A549 (cell line): ENCODE data around the gene C1QTNF1. TPM values are rescaled to one million over a fixed set of nuclear protein-coding genes. Genes with fewer than 3 reads are reported as not detected.

Experiments used
- ATAC-seq, 2 experiments: fragments of 200-7000 bp in 1 of 2; fragments of >200 bp in 1 of 2; cut with Nextera tagmentation in 1 of 2; cut with Tn5 transposase in 1 of 2; 3 replicates each; pipeline versions ENCODE4 v1.8.0 to v1.9.1; 2018 to 2020; ENCODE audit warnings: mild to moderate bottlenecking in 1 of 2, moderate library complexity in 1 of 2
- CTCF ChIA-PET: fragments of 300-600 bp; sonication (Branson Sonifier 250); formaldehyde crosslinking; extraction: SDS; loops from one replicate; lab custom pipeline; 2021; ENCODE audit warnings: antibody characterized with exemption, inconsistent platforms; lab: Yijun Ruan, JAX
- POLR2A ChIA-PET: fragments of 350-600 bp; formaldehyde crosslinking; extraction: SDS; loops from one replicate; lab custom pipeline; 2021; ENCODE audit warnings: antibody characterized with exemption, inconsistent platforms; lab: Yijun Ruan, JAX
- DNase-seq, 2 experiments: peaks; one replicate each; pipeline versions ENCODE4 v3.0.0 to v3.0.0-alpha.2; 2011 to 2016; ENCODE audit warnings: low read depth in 1 of 2, low spot score in 1 of 2
- FAIRE-seq: peaks from 2 replicates; lab custom pipeline; 2011; peaks lifted over from hg19 to GRCh38; lab: Jason Lieb, UNC
- H3K27ac ChIP-seq, 2 experiments: fragments of >200 bp; sonication (Bioruptor Twin); formaldehyde crosslinking; 3 replicates each; pipeline ENCODE4 v1.5.1; 2016 to 2017
- H3K4me1 ChIP-seq: fragments of >200 bp; sonication (Bioruptor Twin); formaldehyde crosslinking; 3 replicates; pipeline ENCODE4 v1.6.1; 2016
- H3K4me2 ChIP-seq: fragments of >200 bp; sonication (Bioruptor Twin); formaldehyde crosslinking; 3 replicates; pipeline ENCODE4 v1.6.1; 2016
- H3K4me3 ChIP-seq: fragments of >200 bp; sonication (Bioruptor Twin); formaldehyde crosslinking; 3 replicates; pipeline ENCODE4 v1.5.1; 2016
- H3K9me3 ChIP-seq: fragments of >200 bp; sonication (Bioruptor Twin); formaldehyde crosslinking; 3 replicates; pipeline ENCODE4 v1.6.1; 2016
- CBX2 ChIP-seq: fragments of 200-600 bp; sonication (generic); IDR thresholded peaks from 2 replicates; pipeline ENCODE4 v1.6.1; 2016; ENCODE audit warnings: low read depth, mild to moderate bottlenecking, borderline replicate concordance
- CBX8 ChIP-seq: fragments of 200-600 bp; sonication (generic); IDR thresholded peaks from 2 replicates; pipeline ENCODE4 v1.6.1; 2016
- EHF ChIP-seq: fragments of 250-450 bp; sonication (Bioruptor Pico); IDR thresholded peaks from 2 replicates; pipeline ENCODE4 v1.5.0; 2020; ENCODE audit warnings: mild to moderate bottlenecking
- ESRRA ChIP-seq: fragments of 150-350 bp; IDR thresholded peaks from 2 replicates; pipeline ENCODE4 v1.6.1; 2014; ENCODE audit warnings: mild to moderate bottlenecking, low read length, borderline replicate concordance
- FOSB ChIP-seq: fragments of 250-450 bp; sonication (Bioruptor Pico); IDR thresholded peaks from 2 replicates; pipeline ENCODE4 v1.5.0; 2020; ENCODE audit warnings: mild to moderate bottlenecking, moderate library complexity
- FOSL2 ChIP-seq, 2 experiments: fragments of 450-650 bp in 1 of 2; fragments of >200 bp in 1 of 2; sonication (Bioruptor Twin) in 1 of 2; formaldehyde crosslinking; IDR thresholded peaks; 2 replicates each; pipeline versions ENCODE4 v1.5.0 to v1.6.1; 2016 to 2020; ENCODE audit warnings: mild to moderate bottlenecking in 1 of 2, moderate library complexity in 1 of 2
- FOXS1 ChIP-seq: fragments of 250-450 bp; sonication (Bioruptor Pico); IDR thresholded peaks from 2 replicates; pipeline ENCODE4 v1.5.0; 2020; ENCODE audit warnings: mild to moderate bottlenecking, moderate library complexity
- HDAC2 ChIP-seq: fragments of 200-600 bp; sonication (generic); IDR thresholded peaks from 2 replicates; pipeline ENCODE4 v1.6.1; 2016
- HOXA7 ChIP-seq: fragments of 250-450 bp; sonication (Bioruptor Pico); IDR thresholded peaks from 2 replicates; pipeline ENCODE4 v1.5.0; 2020; ENCODE audit warnings: mild to moderate bottlenecking, moderate library complexity
- HOXB5 ChIP-seq: fragments of 250-450 bp; sonication (Bioruptor Pico); IDR thresholded peaks from 2 replicates; pipeline ENCODE4 v1.5.0; 2020; ENCODE audit warnings: mild to moderate bottlenecking, moderate library complexity
- JUN ChIP-seq, 2 experiments: fragments of >200 bp; sonication (Bioruptor Twin); formaldehyde crosslinking; IDR thresholded peaks; 2 replicates in 1 of 2; 3 replicates in 1 of 2; pipeline ENCODE4 v1.6.1; 2016 to 2017
- JUNB ChIP-seq: fragments of >200 bp; sonication (Bioruptor Twin); formaldehyde crosslinking; IDR thresholded peaks from 2 replicates; pipeline ENCODE4 v1.6.1; 2016
- KDM1A ChIP-seq: fragments of 200-600 bp; sonication (generic); IDR thresholded peaks from 2 replicates; pipeline ENCODE4 v1.6.1; 2016; ENCODE audit warnings: low read depth, mild to moderate bottlenecking
- MAFK ChIP-seq: fragments of 450-650 bp; IDR thresholded peaks from 2 replicates; pipeline ENCODE4 v1.6.1; 2014; ENCODE audit not compliant: partially characterized antibody
- NFE2L2 ChIP-seq: fragments of 150-350 bp; conservative IDR thresholded peaks from 2 replicates; pipeline ENCODE4 v1.6.1; 2014; ENCODE audit warnings: low read length
- PHF8 ChIP-seq: fragments of 200-600 bp; sonication (generic); IDR thresholded peaks from 2 replicates; pipeline ENCODE4 v1.6.1; 2016; ENCODE audit warnings: low read depth, mild to moderate bottlenecking, antibody characterized with exemption, moderate library complexity, borderline replicate concordance
- POLR2AphosphoS2 ChIP-seq: conservative IDR thresholded peaks from 2 replicates; pipeline ENCODE4 v1.6.1; 2012; ENCODE audit warnings: low read length, improper control_type of control experiment, inconsistent platforms
- RCOR1 ChIP-seq: fragments of 150-350 bp; IDR thresholded peaks from 2 replicates; pipeline ENCODE4 v1.6.1; 2014; ENCODE audit warnings: antibody characterized with exemption, low read length, low read depth
- SMC3 ChIP-seq: fragments of >200 bp; sonication (Bioruptor Twin); formaldehyde crosslinking; IDR thresholded peaks from 3 replicates; pipeline ENCODE4 v1.6.1; 2018; ENCODE audit warnings: inconsistent platforms
- TFCP2L1 ChIP-seq: fragments of 250-450 bp; sonication (Bioruptor Pico); IDR thresholded peaks from 2 replicates; pipeline ENCODE4 v1.5.0; 2021; ENCODE audit warnings: mild to moderate bottlenecking
- WGBS: methylation state at CpG from one replicate; pipeline ENCODE4 v1.1.6; 2017; ENCODE audit errors: missing lambda C conversion rate; 5-methylcytosine and 5-hydroxymethylcytosine counted together
- polyA plus RNA-seq, 4 experiments: library from polyadenylated mRNA; depleted of rRNA in 3 of 4; stranded (reverse); fragments of >200 nt; fragmentation: RNase III in 1 of 4; extraction: RNeasy Plus Mini Kit Qiagen cat#74134 plus additional on column Dnase treatment in 1 of 4; gene quantifications; 2 replicates in 3 of 4; 3 replicates in 1 of 4; pipeline ENCODE4 v1.2.3, GENCODE V29; 2011 to 2017
- TF ChIP-seq, protein P1 (sequence below): fragments of 200-600 bp; sonication (generic); IDR thresholded peaks from 2 replicates; pipeline ENCODE4 v1.6.1; 2016; ENCODE audit warnings: antibody characterized with exemption, mild to moderate bottlenecking, moderate library complexity
- TF ChIP-seq, protein P2 (sequence below): fragments of >200 bp; sonication (Bioruptor Twin); formaldehyde crosslinking; IDR thresholded peaks from 3 replicates; pipeline ENCODE4 v1.6.1; 2016
- TF ChIP-seq, protein P3 (sequence below): fragments of >200 bp; sonication (Bioruptor Twin); formaldehyde crosslinking; IDR thresholded peaks from 2 replicates; pipeline ENCODE4 v1.6.1; 2016

The C1QTNF1 gene
- polyA plus RNA-seq, 2 of the 4 experiments (the other 2 are of a cell fraction), result 10.2 to 26.1 TPM

DNA sequence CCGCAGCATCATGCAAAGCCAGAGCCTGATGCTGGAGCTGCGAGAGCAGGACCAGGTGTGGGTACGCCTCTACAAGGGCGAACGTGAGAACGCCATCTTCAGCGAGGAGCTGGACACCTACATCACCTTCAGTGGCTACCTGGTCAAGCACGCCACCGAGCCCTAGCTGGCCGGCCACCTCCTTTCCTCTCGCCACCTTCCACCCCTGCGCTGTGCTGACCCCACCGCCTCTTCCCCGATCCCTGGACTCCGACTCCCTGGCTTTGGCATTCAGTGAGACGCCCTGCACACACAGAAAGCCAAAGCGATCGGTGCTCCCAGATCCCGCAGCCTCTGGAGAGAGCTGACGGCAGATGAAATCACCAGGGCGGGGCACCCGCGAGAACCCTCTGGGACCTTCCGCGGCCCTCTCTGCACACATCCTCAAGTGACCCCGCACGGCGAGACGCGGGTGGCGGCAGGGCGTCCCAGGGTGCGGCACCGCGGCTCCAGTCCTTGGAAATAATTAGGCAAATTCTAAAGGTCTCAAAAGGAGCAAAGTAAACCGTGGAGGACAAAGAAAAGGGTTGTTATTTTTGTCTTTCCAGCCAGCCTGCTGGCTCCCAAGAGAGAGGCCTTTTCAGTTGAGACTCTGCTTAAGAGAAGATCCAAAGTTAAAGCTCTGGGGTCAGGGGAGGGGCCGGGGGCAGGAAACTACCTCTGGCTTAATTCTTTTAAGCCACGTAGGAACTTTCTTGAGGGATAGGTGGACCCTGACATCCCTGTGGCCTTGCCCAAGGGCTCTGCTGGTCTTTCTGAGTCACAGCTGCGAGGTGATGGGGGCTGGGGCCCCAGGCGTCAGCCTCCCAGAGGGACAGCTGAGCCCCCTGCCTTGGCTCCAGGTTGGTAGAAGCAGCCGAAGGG, 24.2 kb downstream of the C1QTNF1 start:
- H3K9me3 ChIP-seq, result 0 out of 3 replicates have a peak, but pooled peaks cover 2% of the 10 kb centered on the region
- POLR2A ChIA-PET, result interaction anchor here (1.1 kb wide), 1 partner anchor 39 kb away, joined by 3 read pairs; the partner anchor contains the start of gene CANT1
- DNase-seq (no peak), ATAC-seq (no peak), FAIRE-seq (no peak)
- no peak for TF ChIP-seq TFCP2L1 (CRISPR knock-in tag)
- TF ChIP-seq, protein P1, sequence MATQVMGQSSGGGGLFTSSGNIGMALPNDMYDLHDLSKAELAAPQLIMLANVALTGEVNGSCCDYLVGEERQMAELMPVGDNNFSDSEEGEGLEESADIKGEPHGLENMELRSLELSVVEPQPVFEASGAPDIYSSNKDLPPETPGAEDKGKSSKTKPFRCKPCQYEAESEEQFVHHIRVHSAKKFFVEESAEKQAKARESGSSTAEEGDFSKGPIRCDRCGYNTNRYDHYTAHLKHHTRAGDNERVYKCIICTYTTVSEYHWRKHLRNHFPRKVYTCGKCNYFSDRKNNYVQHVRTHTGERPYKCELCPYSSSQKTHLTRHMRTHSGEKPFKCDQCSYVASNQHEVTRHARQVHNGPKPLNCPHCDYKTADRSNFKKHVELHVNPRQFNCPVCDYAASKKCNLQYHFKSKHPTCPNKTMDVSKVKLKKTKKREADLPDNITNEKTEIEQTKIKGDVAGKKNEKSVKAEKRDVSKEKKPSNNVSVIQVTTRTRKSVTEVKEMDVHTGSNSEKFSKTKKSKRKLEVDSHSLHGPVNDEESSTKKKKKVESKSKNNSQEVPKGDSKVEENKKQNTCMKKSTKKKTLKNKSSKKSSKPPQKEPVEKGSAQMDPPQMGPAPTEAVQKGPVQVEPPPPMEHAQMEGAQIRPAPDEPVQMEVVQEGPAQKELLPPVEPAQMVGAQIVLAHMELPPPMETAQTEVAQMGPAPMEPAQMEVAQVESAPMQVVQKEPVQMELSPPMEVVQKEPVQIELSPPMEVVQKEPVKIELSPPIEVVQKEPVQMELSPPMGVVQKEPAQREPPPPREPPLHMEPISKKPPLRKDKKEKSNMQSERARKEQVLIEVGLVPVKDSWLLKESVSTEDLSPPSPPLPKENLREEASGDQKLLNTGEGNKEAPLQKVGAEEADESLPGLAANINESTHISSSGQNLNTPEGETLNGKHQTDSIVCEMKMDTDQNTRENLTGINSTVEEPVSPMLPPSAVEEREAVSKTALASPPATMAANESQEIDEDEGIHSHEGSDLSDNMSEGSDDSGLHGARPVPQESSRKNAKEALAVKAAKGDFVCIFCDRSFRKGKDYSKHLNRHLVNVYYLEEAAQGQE, result no peak
- TF ChIP-seq, protein P2, sequence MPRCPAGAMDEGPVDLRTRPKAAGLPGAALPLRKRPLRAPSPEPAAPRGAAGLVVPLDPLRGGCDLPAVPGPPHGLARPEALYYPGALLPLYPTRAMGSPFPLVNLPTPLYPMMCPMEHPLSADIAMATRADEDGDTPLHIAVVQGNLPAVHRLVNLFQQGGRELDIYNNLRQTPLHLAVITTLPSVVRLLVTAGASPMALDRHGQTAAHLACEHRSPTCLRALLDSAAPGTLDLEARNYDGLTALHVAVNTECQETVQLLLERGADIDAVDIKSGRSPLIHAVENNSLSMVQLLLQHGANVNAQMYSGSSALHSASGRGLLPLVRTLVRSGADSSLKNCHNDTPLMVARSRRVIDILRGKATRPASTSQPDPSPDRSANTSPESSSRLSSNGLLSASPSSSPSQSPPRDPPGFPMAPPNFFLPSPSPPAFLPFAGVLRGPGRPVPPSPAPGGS, result no peak
- TF ChIP-seq CBX2, result no peak
- no peak for TF ChIP-seq ESRRA
- no peak for TF ChIP-seq EHF
- no peak for TF ChIP-seq KDM1A
- TF ChIP-seq HDAC2, result no peak
- no peak for TF ChIP-seq FOSB (CRISPR knock-in tag)
- CTCF ChIA-PET, result interaction anchor here (1.1 to 11.9 kb wide), 16 partner anchors 13 to 660 kb away, joined by 3 to 289 read pairs (median 7); partner anchors contain the start of gene ENGASE
- no peak overlapping the region for H3K27ac ChIP-seq
- 83% methylated on average over 41 of the region's 41 CpGs for WGBS
- no peak overlapping the region for H3K4me3 ChIP-seq
- no peak overlapping the region for H3K4me2 ChIP-seq
- no peaks in the 10 kb centered on the region for H3K4me1 ChIP-seq

DNA sequence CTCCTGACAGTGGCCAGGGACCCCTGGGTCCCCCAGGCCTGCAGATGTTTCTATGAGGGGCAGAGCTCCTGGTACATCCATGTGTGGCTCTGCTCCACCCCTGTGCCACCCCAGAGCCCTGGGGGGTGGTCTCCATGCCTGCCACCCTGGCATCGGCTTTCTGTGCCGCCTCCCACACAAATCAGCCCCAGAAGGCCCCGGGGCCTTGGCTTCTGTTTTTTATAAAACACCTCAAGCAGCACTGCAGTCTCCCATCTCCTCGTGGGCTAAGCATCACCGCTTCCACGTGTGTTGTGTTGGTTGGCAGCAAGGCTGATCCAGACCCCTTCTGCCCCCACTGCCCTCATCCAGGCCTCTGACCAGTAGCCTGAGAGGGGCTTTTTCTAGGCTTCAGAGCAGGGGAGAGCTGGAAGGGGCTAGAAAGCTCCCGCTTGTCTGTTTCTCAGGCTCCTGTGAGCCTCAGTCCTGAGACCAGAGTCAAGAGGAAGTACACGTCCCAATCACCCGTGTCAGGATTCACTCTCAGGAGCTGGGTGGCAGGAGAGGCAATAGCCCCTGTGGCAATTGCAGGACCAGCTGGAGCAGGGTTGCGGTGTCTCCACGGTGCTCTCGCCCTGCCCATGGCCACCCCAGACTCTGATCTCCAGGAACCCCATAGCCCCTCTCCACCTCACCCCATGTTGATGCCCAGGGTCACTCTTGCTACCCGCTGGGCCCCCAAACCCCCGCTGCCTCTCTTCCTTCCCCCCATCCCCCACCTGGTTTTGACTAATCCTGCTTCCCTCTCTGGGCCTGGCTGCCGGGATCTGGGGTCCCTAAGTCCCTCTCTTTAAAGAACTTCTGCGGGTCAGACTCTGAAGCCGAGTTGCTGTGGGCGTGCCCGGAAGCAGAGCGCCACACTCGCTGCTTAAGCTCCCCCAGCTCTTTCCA, 25.1 kb downstream of the C1QTNF1 start:
- H3K4me3 ChIP-seq, result no peak overlapping the region
- no peak for DNase-seq
- WGBS, result 77% methylated on average over 20 of the region's 21 CpGs
- TF ChIP-seq EHF (no peak), MAFK (no peak), HOXB5 (CRISPR knock-in tag) (no peak), POLR2AphosphoS2 (no peak), TFCP2L1 (CRISPR knock-in tag) (no peak), SMC3 (no peak), CBX8 (no peak), JUNB (no peak), FOSL2 (IDR thresholded peaks at IDR 0.05) (no peak), FOSL2 (CRISPR knock-in tag; IDR thresholded peaks at IDR 0.05) (no peak), ESRRA (no peak), FOXS1 (CRISPR knock-in tag) (no peak), RCOR1 (no peak), NFE2L2 (no peak), HOXA7 (no peak), JUN (IDR thresholded peaks at IDR 0.05) (no peak), PHF8 (no peak)
- TF ChIP-seq, protein P2, result no peak
- TF ChIP-seq, protein P3, sequence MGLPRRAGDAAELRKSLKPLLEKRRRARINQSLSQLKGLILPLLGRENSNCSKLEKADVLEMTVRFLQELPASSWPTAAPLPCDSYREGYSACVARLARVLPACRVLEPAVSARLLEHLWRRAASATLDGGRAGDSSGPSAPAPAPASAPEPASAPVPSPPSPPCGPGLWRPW, result no peak
- TF ChIP-seq, all 56 proteins: peak for 0
- Histone ChIP-seq H3K27ac (no peak overlapping the region), H3K4me2 (no peak overlapping the region), H3K4me1 (no peaks in the 10 kb centered on the region), H3K9me3 (peaks cover 8% of the 10 kb centered on the region; the same call in 1 of the 3 replicates)
- ChIA-PET POLR2A (interaction anchor here (1.1 kb wide), 1 partner anchor 39 kb away, joined by 3 read pairs; the partner anchor contains the start of gene CANT1), CTCF (interaction anchor here (0.7 to 11.9 kb wide), 18 partner anchors 8 to 660 kb away, joined by 3 to 289 read pairs (median 4); partner anchors contain the start of gene ENGASE)
- ATAC-seq (no peak), FAIRE-seq (no peak)
